MV-4-11 (cell line): ENCODE results near the gene HECA.

Source experiments
- DNase-seq: peaks from one replicate; lab custom pipeline; 2025; lab: John Stamatoyannopoulos, UW

Gene HECA

GRCh38 chr6:139161169-139161568 lies 26.3 kb downstream of the HECA start:
- DNase-seq = peak; percentile 15

GRCh38 chr6:139161817-139162284 lies 27.0 kb downstream of the HECA start:
- DNase-seq = peak; percentile 94

DNA sequence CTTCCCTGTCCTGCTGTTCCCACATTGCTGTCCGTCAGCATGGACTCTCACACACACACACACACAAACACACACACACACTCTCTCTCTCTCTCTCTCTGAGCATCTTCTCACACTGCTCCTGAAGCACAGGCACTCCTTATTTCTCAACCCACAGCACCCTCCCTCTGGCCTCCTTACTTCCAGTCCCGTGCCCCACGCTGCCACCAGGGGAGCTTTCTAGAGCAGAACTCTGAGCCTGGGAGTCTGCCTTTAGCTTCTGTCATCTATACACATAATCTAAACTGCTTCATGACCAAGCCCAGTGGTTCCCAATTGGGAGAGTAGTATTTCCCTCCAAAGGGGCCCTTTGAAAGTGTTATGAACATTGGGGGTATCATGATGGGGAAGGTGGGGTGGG lies 29.1 kb downstream of the HECA start:
- no peak for DNase-seq

DNA sequence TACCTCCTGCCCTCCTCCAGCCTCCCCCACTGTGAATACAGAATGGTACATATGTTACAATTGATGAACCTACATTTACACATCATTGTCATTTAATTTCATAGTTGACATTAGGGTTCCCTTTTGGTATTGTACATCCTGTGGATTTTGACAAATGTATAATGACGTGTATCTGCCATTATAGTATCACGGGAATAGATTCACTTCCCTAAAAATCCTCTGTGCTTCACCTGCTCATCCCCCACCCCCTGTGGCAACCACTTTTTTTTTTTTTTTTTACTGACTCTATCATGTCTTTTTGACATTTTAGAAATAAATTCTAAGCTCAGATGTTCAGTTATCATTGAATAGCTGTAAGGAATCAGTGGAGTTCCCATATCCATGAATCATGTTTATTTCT lies 30.4 kb downstream of the HECA start:
- DNase-seq = no peak

- no peak for DNase-seq
Measured at GRCh38 chr6:139166238-139166955, 31.5 kb downstream of the HECA start.

GRCh38 chr6:139166956-139167313 lies 32.1 kb downstream of the HECA start:
- no peak for DNase-seq

DNA sequence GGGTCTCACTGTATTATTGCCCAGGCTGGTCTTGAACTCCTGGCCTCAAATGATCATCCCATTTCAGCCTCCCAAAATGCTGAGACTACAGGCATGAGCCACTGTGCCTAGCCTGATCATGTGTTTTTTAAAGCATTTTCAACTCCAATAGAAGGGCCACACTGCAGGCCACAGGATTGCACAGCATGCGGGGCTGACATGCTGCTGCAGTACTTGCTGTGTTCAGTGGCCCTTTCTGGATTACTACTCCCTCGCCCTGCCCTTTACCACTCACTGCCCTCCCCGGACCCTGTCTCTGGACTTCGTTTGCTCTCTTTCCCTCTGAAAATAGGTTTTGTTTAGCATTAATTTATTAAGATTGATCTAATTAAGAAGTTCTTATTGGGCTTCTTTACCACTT lies 37.3 kb downstream of the HECA start:
- DNase-seq = no peak

- peak; percentile 71 for DNase-seq
Measured at GRCh38 chr6:139172567-139172966, 37.7 kb downstream of the HECA start.

GRCh38 chr6:139173172-139173571 lies 38.3 kb downstream of the HECA start:
- peak; percentile 51 for DNase-seq

DNA sequence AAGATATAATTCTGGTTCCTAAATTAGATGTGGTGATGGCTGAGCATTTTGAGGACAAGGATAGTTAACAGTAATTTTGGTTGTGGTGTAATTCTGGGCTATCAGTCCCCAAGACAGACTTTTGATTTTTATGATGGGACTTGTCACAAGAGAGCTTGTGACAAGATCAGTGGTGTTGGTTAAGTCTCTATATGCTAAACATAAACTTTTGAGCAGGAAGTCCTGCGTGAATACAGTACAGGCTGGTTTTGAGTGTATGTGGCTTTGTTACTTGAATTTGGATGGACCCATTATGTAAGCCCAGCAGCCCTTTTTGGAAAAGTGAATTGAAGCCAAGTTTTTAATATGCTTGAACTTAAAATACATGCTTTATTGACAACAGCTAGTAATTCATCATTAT lies 38.9 kb downstream of the HECA start:
- DNase-seq = peak; percentile 23

GRCh38 chr6:139174961-139175360 lies 40.1 kb downstream of the HECA start:
- DNase-seq = peak; percentile 45

GRCh38 chr6:139175389-139175948 lies 40.6 kb downstream of the HECA start:
- peak; percentile 98 for DNase-seq

DNA sequence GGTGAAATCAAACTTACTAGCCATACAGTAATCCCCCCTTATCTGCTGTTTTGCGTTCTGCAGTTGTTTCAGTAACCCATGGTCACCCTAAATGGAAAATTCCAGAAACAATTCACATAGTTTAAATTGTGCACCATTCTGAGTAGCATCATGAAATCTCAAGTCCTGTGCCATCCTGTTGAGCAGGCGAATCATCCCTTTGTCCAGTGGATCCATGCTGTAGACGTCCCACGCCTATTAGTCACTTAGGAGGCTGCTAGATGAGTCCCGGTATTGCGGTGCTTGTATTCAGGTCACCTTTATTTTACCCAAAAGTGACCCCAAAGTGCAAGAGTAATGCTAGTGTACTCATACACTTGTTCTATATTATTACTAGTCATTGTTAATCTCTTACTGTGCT lies 46.4 kb downstream of the HECA start:
- DNase-seq = no peak

GRCh38 chr6:139184047-139184446 lies 49.2 kb downstream of the HECA start:
- no peak for DNase-seq

- DNase-seq = no peak
Measured at GRCh38 chr6:139184459-139184858, 49.6 kb downstream of the HECA start.

GRCh38 chr6:139186242-139186641 lies 51.4 kb downstream of the HECA start:
- DNase-seq = no peak

DNA sequence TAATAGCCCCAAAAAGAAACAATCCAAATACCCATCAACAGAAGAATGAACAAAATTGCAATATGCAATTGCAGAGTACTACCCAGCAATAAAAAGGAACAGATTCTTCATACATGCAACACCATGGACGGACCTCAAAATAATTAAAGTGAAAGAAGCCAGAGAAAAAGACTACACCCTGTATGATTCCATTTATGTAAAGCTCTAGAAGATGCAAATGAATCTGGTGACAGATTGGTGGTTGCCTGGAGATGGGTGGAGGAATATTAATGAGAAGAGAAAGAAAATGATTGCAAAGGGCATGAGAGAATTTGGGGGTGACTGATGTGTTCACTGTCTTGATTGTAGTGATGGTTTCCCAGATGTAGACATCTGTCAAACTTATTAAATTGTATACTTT lies 51.8 kb downstream of the HECA start:
- DNase-seq = no peak

DNA sequence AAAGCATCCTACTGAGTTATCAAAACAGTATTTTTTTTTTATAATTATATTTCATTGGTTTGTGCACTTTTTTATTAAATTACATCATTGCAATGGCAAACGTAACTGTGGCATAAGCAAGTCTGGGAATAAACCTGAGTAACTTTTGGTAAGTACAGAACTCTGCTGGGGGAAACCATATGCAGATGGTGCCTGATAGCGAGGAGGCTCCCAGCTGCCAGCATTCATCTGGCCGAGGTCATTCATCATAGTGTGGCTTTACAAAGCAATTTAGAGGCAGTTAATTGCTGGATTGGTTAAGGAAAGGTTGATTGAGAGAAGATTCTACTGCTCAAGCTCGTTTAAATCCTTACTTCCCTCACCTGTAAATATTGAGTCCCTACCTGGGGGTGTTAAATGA lies 52.6 kb downstream of the HECA start:
- DNase-seq = no peak

DNA sequence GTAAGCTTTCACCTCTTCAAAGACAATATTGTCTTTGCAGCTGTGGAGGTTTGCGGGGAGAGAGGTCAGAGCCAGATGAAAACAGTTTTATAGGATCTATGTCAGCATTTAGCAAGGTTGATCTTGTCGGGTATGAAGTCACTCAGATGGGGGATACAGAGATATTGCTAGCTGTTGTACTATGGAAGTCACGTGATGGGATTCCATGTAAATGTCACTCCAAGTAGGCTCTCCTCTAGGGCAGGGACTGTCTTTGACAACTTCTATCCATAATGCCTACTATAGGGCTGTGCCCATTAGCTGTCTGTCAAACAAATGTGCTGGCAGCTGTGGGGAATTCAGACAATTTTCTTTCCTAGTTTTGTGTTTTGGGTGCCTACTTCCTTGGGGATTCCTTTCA lies 54.8 kb downstream of the HECA start:
- DNase-seq = no peak

DNA sequence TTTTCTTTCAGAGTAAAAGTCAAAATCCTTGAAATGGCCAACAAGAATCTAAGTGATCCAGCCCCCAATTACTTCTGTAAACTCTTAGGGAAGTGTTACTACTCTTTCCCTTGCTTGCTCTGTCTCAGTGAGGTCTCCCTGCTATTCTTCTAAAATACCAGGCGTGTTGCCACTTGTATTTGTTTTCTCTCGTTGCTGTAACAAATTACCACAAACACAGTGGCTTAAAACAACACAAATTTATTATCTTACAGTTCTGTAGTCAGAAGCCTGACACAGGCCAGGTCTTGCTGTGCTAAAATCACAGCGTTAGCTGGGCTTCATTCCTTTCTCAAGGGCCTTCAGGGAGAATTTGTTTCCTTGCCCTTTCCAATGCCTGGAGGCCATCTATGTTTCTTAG lies 59.9 kb downstream of the HECA start:
- no peak for DNase-seq

- DNase-seq = peak; percentile 24
Measured at GRCh38 chr6:139198529-139199288, 63.8 kb downstream of the HECA start.

- no peak for DNase-seq
Measured at GRCh38 chr6:139201378-139201777, 66.5 kb downstream of the HECA start.

DNA sequence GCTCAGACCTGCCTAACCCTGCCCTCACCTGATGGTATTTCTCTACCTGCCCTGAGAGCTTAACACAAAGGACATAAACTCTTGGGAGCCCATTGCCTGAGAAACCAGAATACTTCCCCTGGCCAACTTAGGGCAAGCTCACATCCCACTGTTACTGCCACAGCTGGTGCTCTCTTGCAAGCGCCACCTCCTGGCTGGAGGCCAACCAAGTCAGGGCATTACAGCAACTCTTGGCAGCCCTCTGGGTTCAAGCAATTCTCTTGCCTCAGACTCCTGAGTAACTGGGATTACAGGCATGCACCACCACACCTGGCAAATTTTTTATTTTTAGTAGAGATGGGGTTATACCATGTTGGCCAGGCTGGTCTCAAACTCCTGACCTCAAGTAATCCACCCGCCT lies 70.1 kb downstream of the HECA start:
- no peak for DNase-seq
